K562 (cell line): ENCODE data around the gene RNF150.

Source experiments
- CHD2 ChIP-seq: IDR thresholded peaks from 2 replicates; pipeline ENCODE4 v1.6.1; 2011; ENCODE audit warnings: low read depth, low read length
- CHD4 ChIP-seq: fragments of 200-600 bp; sonication (generic); IDR thresholded peaks from 3 replicates; pipeline ENCODE4 v1.6.1; 2012; ENCODE audit warnings: low read depth, mild to moderate bottlenecking, mixed read lengths, low read length, inconsistent platforms; ENCODE audit not compliant: insufficient read depth, insufficient replicate concordance, poor library complexity, severe bottlenecking
- CTCF ChIP-seq, 3 experiments: IDR thresholded peaks in 2 of 3; conservative IDR thresholded peaks in 1 of 3; 2 replicates each; pipeline ENCODE4 v1.5.1; 2011 to 2012; ENCODE audit warnings: low read length in 3 of 3, mild to moderate bottlenecking in 3 of 3, control low read depth in 2 of 3, improper control_type of control experiment in 1 of 3, inconsistent platforms in 1 of 3, low read depth in 1 of 3, mixed read lengths in 1 of 3, moderate library complexity in 1 of 3; ENCODE audit not compliant: insufficient read depth in 2 of 3
- NR1H2 ChIP-seq: sonication (generic); formaldehyde crosslinking; IDR thresholded peaks from 2 replicates; pipeline ENCODE4 v1.4.0; 2020; ENCODE audit warnings: mild to moderate bottlenecking, missing genetic modification reagents
- REST ChIP-seq, 2 experiments: fragments of 450-650 bp; formaldehyde crosslinking in 1 of 2; IDR thresholded peaks; 2 replicates each; pipeline versions ENCODE4 v1.4.0 to v1.6.1; 2014 to 2020; ENCODE audit warnings: mild to moderate bottlenecking in 2 of 2, borderline replicate concordance in 1 of 2, low read depth in 1 of 2
- RFX5 ChIP-seq: IDR thresholded peaks from 2 replicates; pipeline ENCODE4 v1.6.1; 2011; ENCODE audit warnings: low read depth, mild to moderate bottlenecking, improper control_type of control experiment, low read length
- ZBTB7A ChIP-seq: IDR thresholded peaks from 2 replicates; pipeline ENCODE4 v1.6.1; 2011; ENCODE audit warnings: low read depth, mild to moderate bottlenecking, low read length, moderate library complexity, borderline replicate concordance; ENCODE audit not compliant: control insufficient read depth
- ZFX ChIP-seq: sonication (generic); formaldehyde crosslinking; IDR thresholded peaks from 2 replicates; pipeline ENCODE4 v1.8.0; 2022; ENCODE audit warnings: mild to moderate bottlenecking, missing genetic modification reagents, moderate library complexity
- ZNF3 ChIP-seq: fragments of 250-450 bp; sonication (Bioruptor Pico); IDR thresholded peaks from 2 replicates; pipeline ENCODE4 v1.5.0; 2021; ENCODE audit warnings: mild to moderate bottlenecking, moderate library complexity
- ZNF740 ChIP-seq, 3 experiments: fragments of 200-800 bp in 1 of 3; sonication (Bioruptor generic) in 1 of 3; sonication (generic) in 1 of 3; formaldehyde crosslinking in 1 of 3; IDR thresholded peaks; 2 replicates each; pipeline versions ENCODE4 v1.6.1 to v1.8.0; 2016 to 2022; ENCODE audit warnings: mild to moderate bottlenecking in 2 of 3, missing compliant biosample characterization in 2 of 3, missing genetic modification characterization in 2 of 3, missing genetic modification reagents in 1 of 3
- TF ChIP-seq, protein P1 (sequence below): fragments of 250-450 bp; sonication (Bioruptor Pico); IDR thresholded peaks from 2 replicates; pipeline ENCODE4 v1.5.0; 2020; ENCODE audit warnings: mild to moderate bottlenecking, borderline replicate concordance

DNA sequence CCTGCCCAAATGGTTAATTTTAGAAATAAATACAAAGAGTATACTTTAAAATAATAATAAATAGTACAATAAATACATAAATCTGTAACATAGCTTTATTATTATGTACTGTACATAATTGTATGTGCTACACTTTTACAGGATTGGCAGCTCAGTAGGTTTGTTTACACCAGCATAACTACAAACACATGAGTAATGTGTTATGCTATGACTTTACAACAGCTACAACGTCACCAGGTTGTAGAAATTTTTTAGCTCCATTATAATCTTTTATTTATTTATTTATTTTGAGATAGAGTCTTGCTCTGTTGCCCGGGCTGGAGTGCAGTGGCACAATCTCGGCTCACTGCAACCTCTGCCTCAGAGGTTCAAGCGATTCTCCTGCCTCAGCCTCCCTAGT lies 31.8 kb downstream of the RNF150 start:
- TF ChIP-seq ZFX (CRISPR knock-in tag) (no peak), ZNF740 (CRISPR knock-in tag; IDR thresholded peaks at IDR 0.05) (no peak), ZNF740 (tag; IDR thresholded peaks at IDR 0.05) (no peak), ZBTB7A (no peak), CHD4 (no peak), REST (IDR thresholded peaks at IDR 0.05; ENCODE audit: borderline replicate concordance) (no peak), REST (CRISPR knock-in tag; IDR thresholded peaks at IDR 0.05; ENCODE audit: low read depth) (no peak), RFX5 (no peak), CHD2 (no peak), CTCF (IDR thresholded peaks at IDR 0.05 in 2 of 3, conservative IDR thresholded peaks at IDR 0.05 in 1 of 3; ENCODE audit: insufficient read depth in 2 of 3, low read depth in 1 of 3, low read length in 3 of 3) (no peak), NR1H2 (CRISPR knock-in tag) (no peak), ZNF3 (CRISPR knock-in tag) (no peak)
- TF ChIP-seq, protein P1, sequence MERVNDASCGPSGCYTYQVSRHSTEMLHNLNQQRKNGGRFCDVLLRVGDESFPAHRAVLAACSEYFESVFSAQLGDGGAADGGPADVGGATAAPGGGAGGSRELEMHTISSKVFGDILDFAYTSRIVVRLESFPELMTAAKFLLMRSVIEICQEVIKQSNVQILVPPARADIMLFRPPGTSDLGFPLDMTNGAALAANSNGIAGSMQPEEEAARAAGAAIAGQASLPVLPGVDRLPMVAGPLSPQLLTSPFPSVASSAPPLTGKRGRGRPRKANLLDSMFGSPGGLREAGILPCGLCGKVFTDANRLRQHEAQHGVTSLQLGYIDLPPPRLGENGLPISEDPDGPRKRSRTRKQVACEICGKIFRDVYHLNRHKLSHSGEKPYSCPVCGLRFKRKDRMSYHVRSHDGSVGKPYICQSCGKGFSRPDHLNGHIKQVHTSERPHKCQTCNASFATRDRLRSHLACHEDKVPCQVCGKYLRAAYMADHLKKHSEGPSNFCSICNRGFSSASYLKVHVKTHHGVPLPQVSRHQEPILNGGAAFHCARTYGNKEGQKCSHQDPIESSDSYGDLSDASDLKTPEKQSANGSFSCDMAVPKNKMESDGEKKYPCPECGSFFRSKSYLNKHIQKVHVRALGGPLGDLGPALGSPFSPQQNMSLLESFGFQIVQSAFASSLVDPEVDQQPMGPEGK, result no peak
